ENCODE data around the gene CLRN1.
"Not testable (repeated sequence)": the region's sequence is repeated elsewhere in the genome, so short reads cannot be mapped to it uniquely, and the experiment has no call there.

Gene CLRN1

GRCh38 chr3:150972366-150973071 is at the start of gene CLRN1:
CLRN1 (minus strand) TSS chr3:150972727; CDS start chr3:150972708, 19 bp downstream.
- no peak for DNase-seq

- peak; percentile 39 for DNase-seq
These were observed 43.9 kb upstream of the CLRN1 start for GRCh38 chr3:151016478-151016795.

- DNase-seq = no peak
These were observed 43.4 kb upstream of the CLRN1 start for GRCh38 chr3:151015767-151016477.

GRCh38 chr3:151015181-151015580 is 42.7 kb upstream of the CLRN1 start:
- no peak for DNase-seq

- no peak for DNase-seq
These were observed 42.0 kb upstream of the CLRN1 start for GRCh38 chr3:151014501-151015018.

- no peak for DNase-seq
These were observed 40.2 kb upstream of the CLRN1 start for GRCh38 chr3:151012753-151013152.

- DNase-seq = no peak
These were observed 38.9 kb upstream of the CLRN1 start for GRCh38 chr3:151011427-151011826.

- no peak for DNase-seq
These were observed 37.5 kb upstream of the CLRN1 start for GRCh38 chr3:151009981-151010380.

GRCh38 chr3:151009430-151009829 is 36.9 kb upstream of the CLRN1 start:
- DNase-seq = no peak

- DNase-seq = no peak
These were observed 36.2 kb upstream of the CLRN1 start for GRCh38 chr3:151008699-151009098.

GRCh38 chr3:151003768-151004134 is 31.2 kb upstream of the CLRN1 start:
- no peak for DNase-seq

GRCh38 chr3:151003029-151003767 is 30.7 kb upstream of the CLRN1 start:
- DNase-seq = no peak

- DNase-seq = no peak
These were observed 29.8 kb upstream of the CLRN1 start for GRCh38 chr3:151002003-151002981.

GRCh38 chr3:150998996-150999395 is 26.5 kb upstream of the CLRN1 start:
- no peak for DNase-seq

- DNase-seq = no peak
These were observed 24.2 kb upstream of the CLRN1 start for GRCh38 chr3:150996731-150997130.

GRCh38 chr3:150995510-150995909 is 23.0 kb upstream of the CLRN1 start:
- DNase-seq = no peak

- no peak for DNase-seq
These were observed 16.7 kb upstream of the CLRN1 start for GRCh38 chr3:150989208-150989607.

- DNase-seq = not testable (repeated sequence)
These were observed 15.9 kb upstream of the CLRN1 start for GRCh38 chr3:150988395-150988794.

- DNase-seq = no peak
These were observed 13.2 kb upstream of the CLRN1 start for GRCh38 chr3:150985711-150986110.

- no peak for DNase-seq
These were observed 11.5 kb upstream of the CLRN1 start for GRCh38 chr3:150984066-150984465.

GRCh38 chr3:150978566-150979148 is 6.1 kb upstream of the CLRN1 start:
- no peak for DNase-seq

GRCh38 chr3:150975992-150976368 is 3.5 kb upstream of the CLRN1 start:
- no peak for DNase-seq
